Stimulated activated CD4-positive, alpha-beta T cell treated with anti-CD3 and anti-CD28 coated beads, Interleukin-4, amount 100 ng/mL, for 48 hours (primary cell): ENCODE measurements around the gene MAD1L1.
"Not testable (repeated sequence)": the region's sequence is repeated elsewhere in the genome, so short reads cannot be mapped to it uniquely, and the experiment has no call there.

Experiments
- DNase-seq, 2 donors: peaks; one replicate each; pipeline ENCODE4 v3.0.0-alpha.2; 2020; ENCODE audit warnings: low read depth in 2 of 2

The MAD1L1 gene

DNA sequence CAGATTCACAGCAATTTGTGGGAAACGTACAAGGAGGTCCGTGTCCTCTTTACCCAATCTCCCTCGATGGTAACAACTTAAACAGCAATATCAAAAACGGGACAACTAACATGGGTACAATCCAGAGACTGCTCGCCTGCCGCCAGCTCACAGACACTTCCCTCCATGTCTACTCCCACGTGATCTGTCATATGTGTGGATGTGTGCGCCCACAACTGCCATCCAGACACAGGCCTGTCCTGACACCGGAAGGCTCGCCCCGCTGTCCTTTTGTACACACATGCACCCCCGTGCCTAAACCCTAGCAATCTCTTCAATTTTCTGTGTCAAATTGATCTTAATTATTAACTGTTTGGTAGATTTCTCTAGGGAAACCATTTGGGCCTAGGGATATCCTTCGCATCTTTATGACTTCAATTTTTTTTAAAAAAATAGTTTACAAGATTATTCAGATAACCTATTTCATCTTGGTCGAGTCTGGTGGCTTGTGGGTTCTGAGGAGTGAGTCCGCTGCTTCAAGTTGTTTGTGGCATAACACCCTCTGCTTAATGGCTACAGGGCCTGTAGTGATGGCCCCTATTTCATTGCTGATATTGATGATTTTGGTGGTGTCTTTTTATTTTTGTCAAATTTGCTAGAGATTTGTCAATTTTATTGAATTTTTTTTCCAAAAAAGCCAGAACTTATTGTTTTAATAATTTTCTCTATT is 260.6 kb downstream of the MAD1L1 start:
- DNase-seq, result no peak

DNA sequence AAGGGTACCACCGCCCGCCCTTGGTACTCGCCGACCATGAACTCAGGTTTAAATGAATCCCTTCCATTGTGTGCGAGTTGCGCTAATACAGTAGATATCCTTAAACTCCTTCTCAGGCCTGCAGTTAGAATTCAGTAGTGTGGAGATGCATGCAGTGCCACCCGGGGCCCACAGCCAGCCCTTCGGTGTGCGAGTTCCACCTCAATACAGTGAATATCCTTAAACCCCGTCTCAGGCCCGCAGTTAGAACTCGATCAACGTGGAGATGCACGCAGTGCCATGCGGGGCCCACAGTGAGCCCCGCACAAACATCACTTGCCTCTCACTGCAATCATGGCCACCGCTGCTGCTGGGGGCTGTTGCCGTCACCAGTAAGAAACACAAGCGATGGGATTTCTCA is 261.9 kb downstream of the MAD1L1 start:
- DNase-seq, result no peak

DNA sequence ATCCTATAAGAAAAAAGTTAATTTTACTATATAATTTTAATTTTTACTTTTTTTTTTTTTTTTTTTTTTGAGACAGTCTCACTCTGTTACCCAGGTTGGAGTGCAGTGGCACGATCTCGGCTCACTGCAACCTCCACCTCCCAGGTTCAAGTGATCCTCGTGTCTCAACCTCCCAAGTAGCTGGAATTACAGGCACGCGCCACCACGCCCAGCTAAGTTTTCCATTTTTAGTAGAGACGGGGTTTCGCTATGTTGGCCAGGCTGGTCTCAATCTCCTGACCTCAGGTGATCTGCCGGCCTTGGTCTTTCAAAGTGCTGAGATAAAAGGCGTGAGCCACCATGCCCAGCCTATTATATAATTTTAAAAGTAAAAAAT is 262.5 kb downstream of the MAD1L1 start:
- not testable (repeated sequence) for DNase-seq

DNA sequence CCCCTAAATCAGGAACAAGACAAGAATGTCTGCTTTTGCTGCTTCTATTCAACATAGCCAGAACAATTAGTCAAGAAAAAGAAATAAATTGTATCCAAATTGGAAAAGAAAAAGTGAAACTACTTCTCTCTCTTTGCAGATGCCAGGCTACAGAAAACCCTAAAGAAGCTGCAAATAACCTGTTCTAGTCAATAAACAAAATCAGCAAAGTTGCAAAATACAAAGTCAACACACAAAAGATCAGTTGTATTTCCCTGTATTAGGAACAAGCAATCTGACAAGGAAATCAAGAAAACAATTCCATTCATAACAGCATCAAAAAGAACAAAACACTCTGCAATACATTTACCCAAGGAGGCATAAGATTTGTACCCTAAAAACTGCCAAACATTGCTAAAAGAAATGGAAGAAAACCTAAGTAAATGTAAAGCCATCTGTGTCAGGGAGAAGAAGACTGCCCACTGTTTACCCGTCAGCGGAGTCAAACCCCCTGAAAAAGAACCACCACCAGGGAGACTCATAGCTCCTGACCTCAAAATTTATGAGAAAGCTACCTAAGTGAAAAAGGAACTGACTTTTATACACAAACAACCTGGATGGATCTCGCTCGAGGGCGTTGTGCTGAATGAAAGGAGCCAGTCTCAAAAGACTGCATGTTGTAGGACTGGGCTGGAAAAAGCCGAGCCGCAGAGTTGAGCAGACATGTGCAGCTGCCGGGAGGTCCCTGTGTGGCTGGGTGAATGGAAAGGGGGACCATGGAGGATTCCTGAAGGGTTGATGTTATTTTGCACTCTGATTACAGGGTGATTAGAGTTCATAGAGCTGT is 263.1 kb downstream of the MAD1L1 start:
- DNase-seq, result no peak

DNA sequence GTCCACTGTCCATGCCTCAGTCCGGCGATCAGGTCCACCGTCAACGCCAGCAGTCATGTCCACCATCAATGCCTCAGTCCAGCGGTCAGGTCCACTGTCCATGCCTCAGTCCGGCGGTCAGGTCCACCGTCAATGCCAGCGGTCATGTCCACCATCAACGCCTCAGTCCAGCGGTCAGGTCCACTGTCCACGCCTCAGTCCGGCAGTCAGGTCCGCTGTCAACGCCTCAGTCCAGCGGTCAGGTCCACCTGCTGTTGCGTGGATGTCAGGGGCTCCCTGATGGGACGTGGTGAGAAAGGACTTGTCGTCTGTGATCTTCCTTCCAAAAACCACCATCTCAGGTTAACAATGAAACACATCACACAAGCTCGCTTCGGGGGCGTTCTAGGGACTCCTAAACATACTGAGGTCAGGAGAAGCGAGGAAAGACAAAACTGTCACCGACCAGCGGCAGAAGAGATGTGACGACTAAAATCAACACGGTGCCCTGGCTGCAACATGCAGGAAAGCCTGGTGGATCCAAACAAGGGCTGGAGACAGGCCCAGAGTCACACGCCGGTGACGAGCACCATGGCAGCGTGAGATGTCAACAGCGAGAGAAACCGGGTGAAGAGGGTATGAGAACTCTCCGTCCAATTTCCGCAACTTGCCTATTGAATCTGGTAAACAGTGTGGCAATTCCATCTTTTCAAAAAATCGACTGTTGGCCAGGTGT is 264.2 kb downstream of the MAD1L1 start:
- no peak for DNase-seq

DNA sequence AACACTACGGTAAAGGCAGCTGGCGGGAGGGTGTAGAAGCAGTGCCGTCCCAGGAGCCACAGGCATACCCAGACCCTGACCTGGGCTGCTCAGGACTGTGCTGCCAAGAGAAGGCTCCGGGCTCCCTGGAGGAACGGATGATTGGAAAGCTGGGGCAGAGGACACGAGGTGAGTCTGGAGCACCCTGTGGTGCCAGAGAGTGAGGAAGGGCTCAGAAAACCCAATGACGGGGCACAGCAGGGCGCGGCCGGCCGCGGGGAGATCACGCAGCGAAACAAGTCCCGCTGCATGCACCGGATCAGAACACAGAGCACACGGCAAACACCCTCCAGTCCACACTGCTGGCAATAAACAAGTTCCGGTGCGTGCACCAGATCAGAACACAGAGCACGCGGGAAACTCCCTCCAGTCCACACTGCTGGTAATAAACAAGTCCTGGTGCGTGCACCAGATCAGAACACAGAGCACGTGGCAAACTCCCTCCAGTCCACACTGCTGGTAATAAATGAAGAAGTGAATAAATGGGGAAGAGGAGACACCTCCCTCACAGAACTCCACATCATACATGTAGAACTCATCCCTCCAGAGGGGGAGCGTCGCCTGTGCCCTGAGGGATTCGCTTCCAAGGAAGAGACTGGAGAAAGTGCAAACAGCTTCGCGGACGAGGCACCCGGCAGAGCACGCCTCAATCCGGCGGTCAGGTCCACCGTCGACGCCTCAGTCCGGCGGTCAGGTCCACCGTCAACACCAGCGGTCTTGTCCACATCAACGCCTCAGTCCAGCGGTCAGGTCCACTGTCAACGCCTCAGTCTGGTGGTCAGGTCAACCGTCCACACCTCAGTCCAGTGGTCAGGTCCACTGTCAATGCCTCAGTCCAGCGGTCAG is 265.0 kb downstream of the MAD1L1 start:
- DNase-seq, result no peak

DNA sequence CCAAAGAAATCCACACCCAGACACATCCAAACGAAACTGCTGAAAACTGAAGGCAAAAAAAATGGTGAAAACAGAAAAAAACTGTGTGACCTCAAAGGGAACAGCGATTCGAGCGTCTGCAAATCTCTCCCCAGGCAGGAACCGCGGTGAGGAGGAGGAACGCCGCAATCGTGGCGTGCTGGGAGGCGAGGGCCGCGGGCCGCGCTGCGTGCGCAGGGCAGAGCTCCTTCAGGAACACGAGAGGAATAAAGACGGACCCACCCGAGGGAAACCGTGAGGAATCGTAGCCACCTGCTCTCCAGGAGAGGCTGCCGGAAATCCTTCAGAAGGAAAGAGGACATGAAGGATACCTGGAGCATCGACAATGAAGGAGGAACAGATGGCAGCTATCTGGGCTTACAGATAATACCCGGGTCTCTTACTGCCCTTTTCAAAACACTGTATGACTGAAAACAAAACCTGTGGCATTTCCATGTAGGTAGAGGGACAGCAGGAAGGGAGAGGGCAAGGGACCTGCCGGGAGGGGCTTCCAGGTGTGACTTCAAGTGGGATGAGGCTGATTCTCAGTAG is 266.0 kb downstream of the MAD1L1 start:
- no peak for DNase-seq

DNA sequence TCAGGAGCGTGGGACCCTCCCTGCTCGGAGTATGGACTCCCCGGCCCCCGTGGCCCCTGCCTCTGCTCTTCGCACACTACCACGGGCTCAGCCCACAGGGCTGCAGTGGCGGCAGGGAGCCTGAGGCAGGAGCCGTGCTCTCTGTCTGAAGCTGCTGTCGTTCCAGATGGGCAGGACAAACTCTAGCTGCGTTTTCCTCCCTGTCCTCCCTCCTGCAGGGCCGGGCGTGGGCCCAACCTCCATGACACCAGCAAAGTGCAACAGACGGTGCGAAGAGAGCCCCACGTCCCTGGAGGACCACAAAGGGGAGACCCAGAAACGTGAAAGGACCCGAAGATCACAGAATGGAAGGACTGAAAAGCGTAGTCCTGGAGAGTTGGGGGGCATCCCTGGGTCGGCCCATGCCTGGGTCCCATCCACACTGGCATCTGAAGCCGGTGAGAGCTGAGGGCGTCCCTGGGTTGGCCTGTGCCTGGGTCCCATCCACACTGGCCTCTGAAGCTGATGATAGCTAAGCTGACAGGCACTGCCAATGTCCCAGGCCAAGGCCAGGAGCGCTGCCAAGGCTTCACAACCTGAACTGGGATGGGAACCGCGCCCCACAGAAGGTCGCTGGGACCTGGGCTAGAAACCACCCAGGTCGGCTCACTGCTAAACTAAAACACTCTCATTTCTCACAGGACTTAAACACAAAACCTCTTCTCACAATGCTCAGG is 267.0 kb downstream of the MAD1L1 start:
- DNase-seq, result no peak

DNA sequence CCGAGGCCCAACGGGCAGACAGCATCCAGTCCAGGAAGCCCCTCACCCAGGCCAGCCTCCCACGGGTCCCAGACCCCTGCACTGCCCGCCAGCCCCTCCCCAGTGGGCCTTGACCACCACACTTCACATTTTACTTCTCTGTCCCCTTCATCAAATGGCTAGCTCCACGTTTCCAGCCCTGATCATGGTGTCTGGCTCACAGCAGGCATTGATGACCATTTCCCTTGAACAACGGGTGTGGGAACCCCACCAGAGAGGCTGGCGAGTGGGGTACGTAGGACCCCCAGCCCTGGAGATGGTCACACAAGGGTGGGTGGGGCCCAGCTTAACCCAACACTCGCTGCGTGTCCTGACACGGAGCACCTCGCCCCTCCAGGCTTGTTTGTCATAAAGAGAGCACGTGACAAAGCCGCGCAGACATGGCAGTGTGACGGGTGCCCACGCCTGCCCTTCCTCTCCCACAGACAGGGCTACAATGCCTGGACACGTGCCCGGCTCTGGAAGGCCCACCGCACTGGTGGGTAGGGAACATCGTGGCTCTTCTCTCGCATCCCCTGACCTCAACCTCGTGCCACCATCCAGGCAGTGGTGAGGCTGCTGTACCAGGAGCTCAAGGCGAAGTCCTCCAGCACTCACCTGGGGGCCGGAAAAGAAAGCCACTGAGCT is 267.7 kb downstream of the MAD1L1 start:
- DNase-seq, result no peak

DNA sequence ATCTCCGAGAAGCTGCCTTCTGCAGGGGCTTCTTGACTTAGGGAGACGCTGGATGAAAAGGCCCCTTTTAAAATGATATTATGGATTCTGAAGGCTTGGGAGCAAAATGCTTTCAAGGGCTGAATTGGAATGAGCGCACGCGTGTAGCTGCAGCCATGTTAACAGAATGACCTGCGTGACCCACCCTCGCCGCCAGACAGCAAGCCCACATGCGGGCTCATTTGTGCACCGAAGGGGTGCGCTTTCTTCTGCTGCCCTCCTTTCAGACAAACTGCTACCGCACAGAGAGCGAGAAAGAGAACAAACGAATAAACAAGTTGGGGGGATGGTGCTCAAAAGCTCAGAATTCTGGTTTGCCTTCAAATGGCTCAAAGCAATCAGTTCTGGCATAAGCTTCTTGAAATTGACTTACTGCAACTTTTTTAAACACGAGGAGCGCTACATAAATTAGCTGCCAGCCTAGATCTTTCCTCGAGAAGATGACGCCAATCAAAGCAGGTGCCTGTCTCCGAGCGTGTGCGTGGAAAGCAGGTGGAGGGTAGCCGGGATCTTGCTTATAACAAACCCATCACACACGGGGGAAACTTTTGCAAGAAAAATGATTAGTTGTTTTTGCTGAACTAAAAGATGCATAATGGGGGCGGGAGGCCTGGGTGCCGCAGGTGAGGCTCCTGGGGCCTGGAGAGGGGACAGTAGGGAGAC is 268.4 kb downstream of the MAD1L1 start:
- no peak for DNase-seq

DNA sequence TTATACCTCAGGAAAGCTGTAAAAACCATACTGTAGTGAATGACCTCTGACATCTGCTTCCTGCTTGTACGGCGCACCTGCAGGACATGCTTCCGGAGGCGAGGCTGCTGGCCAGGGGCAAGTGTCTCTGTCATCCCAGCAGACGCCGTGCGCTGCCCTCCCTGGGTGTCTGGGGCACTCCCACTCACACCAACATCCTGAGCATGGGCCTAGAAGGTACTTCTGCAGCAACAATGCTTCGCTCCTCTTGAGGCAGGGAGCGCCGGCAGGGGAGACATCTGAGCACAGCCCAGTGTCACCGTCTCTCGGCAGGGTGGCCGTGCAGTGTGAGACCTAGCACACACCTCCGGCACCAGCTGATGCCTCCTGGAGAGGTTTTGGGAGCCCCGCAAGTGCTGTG is 269.2 kb downstream of the MAD1L1 start:
- no peak for DNase-seq

DNA sequence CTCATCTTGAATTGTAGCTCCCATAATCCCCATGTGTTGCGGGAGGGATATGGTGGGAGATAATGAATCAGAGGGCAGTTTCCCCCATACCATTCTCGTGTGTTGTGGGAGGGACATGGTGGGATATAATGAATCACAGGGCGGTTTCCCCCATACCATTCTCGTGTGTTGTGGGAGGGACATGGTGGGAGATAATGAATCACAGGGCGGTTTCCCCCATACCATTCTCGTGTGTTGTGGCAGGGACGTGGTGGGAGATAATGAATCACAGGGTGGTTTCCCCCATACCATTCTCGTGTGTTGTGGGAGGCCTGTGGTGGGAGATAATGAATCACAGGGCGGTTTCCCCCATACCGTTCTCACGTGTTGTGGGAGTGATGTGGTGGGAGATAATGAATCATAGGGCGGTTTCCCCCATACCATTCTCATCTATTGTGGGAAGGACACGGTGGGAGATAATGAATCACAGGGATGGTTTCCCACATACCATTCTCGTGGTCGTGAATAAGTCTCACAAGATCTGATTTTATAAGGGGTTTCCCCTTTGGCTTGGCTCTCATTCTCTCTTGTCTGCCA is 271.0 kb downstream of the MAD1L1 start:
- peak; percentile 30 to 42 for DNase-seq

DNA sequence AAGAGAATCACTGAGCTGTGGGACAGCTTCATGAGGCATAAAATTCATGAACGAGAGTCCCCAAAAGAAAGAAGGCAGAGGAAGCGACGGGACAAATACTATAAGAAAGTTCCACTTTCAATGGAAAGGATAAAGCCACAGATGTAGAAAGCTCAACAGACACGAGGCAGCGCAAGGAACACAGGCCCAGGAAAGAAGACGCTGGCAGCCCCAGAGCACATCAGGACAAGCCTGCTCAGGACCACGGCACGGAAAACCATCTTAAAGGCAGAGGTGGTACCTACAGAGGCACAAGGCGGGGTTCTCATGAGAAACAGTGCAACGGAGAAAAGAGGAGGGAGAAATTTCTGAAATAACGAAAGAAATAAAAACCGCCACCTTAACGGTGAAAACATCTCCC is 273.4 kb downstream of the MAD1L1 start:
- DNase-seq, result no peak

DNA sequence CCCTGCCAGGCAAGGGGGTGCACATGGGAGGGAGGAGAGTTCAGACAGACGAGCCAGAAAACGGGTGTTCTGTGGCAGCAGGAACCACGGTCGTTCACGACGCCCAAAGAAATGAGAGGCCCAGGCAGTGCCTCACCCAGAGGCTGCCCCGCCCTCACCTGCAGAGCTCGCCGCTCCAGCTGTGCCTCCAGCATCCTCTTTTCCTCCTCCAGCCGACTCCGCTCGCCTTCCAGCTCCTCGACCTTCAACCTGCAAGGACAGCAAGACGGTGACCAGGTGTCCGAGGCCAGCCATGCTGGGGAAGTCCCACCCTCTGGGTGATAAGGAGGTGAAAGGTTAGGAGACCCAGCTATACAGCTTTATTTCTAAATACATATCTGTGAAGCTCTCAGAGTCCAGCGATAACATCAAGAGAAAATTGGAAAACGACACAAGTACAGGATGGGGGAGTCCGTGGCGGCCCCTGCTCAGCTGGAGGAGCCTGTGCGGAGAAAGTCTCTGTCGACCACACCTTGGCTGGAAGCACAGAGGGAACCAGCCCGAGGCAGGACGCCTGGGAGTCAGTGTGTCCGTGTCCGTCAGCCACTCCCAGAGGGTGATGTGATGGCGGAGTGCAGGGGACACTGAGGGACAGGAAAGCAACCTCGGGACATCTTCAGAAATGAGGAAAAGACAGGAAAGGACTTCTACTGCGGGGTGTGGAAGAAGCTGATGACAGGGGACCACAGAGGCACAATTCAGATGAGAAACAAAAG is 275.1 kb downstream of the MAD1L1 start:
- DNase-seq, result no peak

DNA sequence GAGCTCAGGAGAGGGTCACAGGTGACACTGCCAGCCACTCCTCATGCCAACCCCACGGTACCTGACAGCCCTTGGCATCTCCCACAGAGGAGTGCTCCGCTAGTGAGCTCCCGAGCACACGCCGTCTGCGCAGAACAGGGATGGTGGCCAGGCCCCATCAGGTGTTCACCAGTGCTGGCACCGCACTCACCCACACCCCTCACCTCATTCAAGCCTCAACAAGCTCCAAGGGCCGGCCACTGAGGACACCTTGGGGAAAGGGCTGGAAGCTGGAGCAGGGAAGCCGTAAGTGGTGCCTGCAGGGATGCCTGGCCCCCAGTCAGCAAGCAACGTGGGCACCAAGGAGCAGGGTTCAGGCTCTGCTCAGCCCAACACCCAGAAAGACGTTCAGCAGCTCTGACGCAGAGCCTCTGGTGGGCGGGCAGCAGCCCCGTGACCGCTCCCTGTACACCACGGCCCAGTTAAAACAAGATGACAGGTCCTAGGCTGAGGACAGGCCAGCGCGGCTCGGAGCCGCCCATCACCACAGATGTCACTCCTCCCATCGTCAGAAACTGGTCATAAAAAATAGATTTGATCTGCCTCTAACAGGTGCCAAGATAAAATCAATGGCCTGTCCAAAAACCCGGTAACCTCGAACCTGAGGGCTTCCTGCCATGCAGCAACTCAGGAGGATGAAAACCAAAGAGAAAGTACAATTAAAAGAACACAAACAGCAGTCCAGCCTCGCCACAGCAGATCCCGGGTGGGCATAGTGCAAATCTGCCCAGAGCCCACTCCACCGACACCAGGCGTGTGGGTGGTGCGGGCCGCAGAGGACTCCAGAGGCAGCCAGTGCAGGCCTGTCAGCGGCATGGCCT is 275.9 kb downstream of the MAD1L1 start:
- no peak for DNase-seq

DNA sequence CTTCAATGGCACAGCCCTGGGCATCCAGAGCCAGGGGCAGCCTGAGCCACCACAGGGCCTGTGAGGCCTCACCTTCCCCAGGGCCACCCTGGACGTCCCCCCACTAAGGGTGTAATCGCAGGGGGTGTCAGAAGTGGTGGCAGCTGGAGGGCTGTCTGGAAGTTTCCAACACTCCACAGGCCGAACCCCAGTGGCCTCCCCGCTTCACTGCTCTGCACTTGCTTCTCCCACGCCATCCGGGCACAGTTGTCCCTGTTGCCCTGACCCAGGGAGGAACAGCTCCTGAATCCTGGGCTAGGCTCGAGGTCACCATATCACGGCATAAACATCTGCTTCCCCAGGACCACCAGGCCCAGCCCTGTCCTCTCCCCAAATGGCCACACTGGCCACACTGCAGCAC is 276.6 kb downstream of the MAD1L1 start:
- no peak for DNase-seq

DNA sequence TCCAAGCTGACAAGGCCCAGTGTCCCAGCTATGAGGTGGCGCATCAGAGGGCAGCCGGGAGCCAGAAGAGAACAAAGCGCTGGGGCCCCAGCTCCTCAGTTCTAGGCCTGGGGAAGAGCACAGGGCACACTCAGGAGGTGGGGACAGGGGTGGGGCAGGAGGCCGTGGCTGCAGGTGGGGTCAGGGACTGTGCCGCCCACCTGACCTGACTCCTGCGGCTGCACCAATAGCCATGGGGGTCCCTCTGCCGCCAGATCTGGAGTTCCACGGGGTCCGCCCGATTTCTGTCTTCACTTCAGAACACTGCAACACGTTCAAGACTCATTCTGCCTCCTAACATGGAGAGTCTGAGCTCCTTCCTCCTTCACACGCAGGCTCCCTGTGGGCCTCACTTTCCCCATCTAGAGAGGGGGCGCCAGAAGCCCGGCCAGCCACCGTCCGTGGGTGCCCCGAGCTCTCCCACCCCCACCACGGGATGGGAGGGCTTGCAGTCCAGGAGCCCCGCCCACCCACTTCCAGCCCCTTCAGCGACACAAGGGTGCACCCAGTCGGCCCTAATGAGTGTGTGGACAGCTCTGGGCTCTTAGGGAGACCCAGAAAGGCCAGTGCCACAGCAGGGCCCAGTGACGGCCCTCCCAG is 278.3 kb downstream of the MAD1L1 start:
- DNase-seq, result no peak
